Esophagus squamous epithelium (tissue), 4 donors: ENCODE measurements around the gene LONP1.

Experiments
- POLR2A ChIP-seq, 4 donors: fragments of 450-650 bp; IDR thresholded peaks; one replicate each; pipeline ENCODE4 v1.6.1; 2017; ENCODE audit warnings: antibody characterized with exemption in 4 of 4, mild to moderate bottlenecking in 4 of 4, moderate library complexity in 3 of 4
- TF ChIP-seq, protein P1 (sequence below), 6 experiments: fragments of 450-650 bp in 4 of 6; fragments of 200-600 bp in 2 of 6; sonication (generic) in 2 of 6; IDR thresholded peaks; one replicate each; pipeline ENCODE4 v1.5.1; 2016 to 2019; ENCODE audit warnings: antibody characterized with exemption in 6 of 6, mild to moderate bottlenecking in 4 of 6, moderate library complexity in 4 of 6

DNA sequence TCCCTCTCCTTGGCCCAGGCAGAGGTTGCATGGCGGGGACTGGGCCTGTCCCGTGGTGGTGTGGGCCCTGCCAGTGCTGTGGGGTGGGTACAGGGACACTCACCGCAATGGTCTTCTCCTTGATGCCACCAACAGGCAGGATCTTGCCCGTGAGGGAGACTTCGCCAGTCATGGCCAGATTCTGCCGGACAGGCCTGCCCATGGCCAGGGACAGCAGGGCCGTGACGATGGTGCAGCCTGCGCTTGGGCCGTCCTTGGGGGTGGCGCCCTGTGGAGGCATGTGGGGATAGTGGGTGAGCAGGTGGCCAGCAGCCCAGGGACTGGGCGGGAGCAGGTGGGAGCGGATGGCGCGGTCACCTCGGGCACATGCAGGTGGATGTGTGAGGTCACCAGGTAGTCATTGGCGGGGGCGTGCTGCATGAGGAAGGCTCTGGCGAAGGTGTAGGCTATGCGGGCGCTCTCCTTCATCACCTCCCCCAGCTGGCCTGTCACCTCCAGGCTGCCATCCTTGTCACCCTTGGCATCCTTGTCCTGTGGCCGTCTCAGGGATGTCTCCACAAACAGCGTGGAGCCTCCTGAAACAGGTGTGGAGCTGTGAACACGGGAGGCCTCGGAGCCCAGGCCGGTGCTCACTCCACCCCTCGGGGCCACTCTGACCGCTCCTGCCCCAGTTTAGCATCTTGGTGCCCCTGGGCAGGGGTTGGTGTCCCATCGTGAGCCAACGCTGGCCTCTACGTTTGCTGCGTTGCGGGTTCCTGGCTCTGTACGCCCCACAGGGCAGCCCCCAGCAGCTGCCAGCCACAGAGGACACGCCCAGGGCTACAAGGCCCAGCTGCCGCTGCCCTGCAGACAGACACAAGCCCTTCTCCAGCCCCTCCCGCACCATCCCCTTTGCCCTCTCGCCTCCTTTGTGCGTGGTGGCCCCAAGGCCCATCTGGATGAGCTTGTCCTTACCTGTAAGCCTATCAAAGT is 26.5 kb downstream of the LONP1 start:
- TF ChIP-seq, protein P1, sequence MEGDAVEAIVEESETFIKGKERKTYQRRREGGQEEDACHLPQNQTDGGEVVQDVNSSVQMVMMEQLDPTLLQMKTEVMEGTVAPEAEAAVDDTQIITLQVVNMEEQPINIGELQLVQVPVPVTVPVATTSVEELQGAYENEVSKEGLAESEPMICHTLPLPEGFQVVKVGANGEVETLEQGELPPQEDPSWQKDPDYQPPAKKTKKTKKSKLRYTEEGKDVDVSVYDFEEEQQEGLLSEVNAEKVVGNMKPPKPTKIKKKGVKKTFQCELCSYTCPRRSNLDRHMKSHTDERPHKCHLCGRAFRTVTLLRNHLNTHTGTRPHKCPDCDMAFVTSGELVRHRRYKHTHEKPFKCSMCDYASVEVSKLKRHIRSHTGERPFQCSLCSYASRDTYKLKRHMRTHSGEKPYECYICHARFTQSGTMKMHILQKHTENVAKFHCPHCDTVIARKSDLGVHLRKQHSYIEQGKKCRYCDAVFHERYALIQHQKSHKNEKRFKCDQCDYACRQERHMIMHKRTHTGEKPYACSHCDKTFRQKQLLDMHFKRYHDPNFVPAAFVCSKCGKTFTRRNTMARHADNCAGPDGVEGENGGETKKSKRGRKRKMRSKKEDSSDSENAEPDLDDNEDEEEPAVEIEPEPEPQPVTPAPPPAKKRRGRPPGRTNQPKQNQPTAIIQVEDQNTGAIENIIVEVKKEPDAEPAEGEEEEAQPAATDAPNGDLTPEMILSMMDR (IDR thresholded peaks at IDR 0.05): no peak
- TF ChIP-seq POLR2A (IDR thresholded peaks at IDR 0.05): no peak
